ENCODE results near the gene AFF3. TPM values are rescaled to one million over a fixed set of nuclear protein-coding genes. Genes with fewer than 3 reads are reported as not detected.

The AFF3 gene
- total and polyA plus RNA-seq, 2 of the 8 experiments (the other 6 are each of a cell fraction or from before 2014, with no cell fraction given): 0.27 to 3.0 TPM

GRCh38 chr2:99561804-99562203, 580.6 kb downstream of the AFF3 start:
- 76% methylated on average over 3 of the region's 3 CpGs; no CpG with 5 or more reads in 1 of the 2 experiments for WGBS, 2 experiments (ENCODE audit: extremely low coverage in 1 of 2, insufficient coverage in 1 of 2, insufficient read length in 1 of 2, insufficient replicate concordance in 2 of 2, low coverage in 1 of 2, low lambda C conversion rate in 2 of 2, missing lambda C conversion rate in 1 of 2)
- Histone ChIP-seq H3K4me3 (ENCODE audit: extremely low read depth in 1 of 4, insufficient read depth in 2 of 4, low read depth in 3 of 4, low read length in 4 of 4) (no peak overlapping the region), H2BK12ac (ENCODE audit: low read depth, low read length) (no peak overlapping the region), H4K8ac (ENCODE audit: extremely low read depth, insufficient read depth, low read length) (no peak overlapping the region), H2BK20ac (ENCODE audit: low read length) (no peak overlapping the region), H2BK120ac (replicated peaks; ENCODE audit: low read depth, low read length) (no peak overlapping the region), H3K23ac (ENCODE audit: insufficient read length) (no peak overlapping the region), H4K91ac (replicated peaks; ENCODE audit: insufficient read length, low read length) (no peak overlapping the region), H3K79me1 (ENCODE audit: low read depth, low read length) (no peaks in the 10 kb centered on the region), H4K20me1 (replicated peaks in 1 of 2; ENCODE audit: control insufficient read depth in 1 of 2, insufficient read depth in 2 of 2, low read length in 2 of 2) (no peaks in the 10 kb centered on the region), H3K27ac (ENCODE audit: low read depth, low read length) (no peak overlapping the region), H2BK15ac (ENCODE audit: low read length) (no peak overlapping the region), H3K4me1 (replicated peaks in 1 of 4; ENCODE audit: control insufficient read depth in 3 of 4, insufficient read depth in 4 of 4, low read length in 3 of 4) (peaks cover 0 to 3% (median 0%) of the 10 kb centered on the region in 4 experiments; a peak in 1 of 7 replicates), H3K27me3 (replicated peaks in 1 of 4; ENCODE audit: control insufficient read depth in 3 of 4, extremely low read depth in 1 of 4, insufficient read depth in 3 of 4, low read length in 3 of 4) (no peaks in the 10 kb centered on the region), H3K9me3 (ENCODE audit: insufficient read depth in 2 of 2, low read depth in 1 of 2, low read length in 1 of 2) (no peaks in the 10 kb centered on the region), H4K5ac (ENCODE audit: insufficient read length, low read depth, low read length) (no peak overlapping the region), H2BK5ac (ENCODE audit: low read depth, low read length) (no peak overlapping the region), H2AFZ (ENCODE audit: low read length) (no peak overlapping the region), H3K4ac (replicated peaks; ENCODE audit: insufficient read length, low read depth, low read length) (no peak overlapping the region), H3K56ac (replicated peaks; ENCODE audit: insufficient read length, low read depth, low read length) (no peak overlapping the region), H3K23me2 (ENCODE audit: low read depth, low read length) (no peaks in the 10 kb centered on the region), H3K79me2 (ENCODE audit: control insufficient read depth in 1 of 2, insufficient read depth in 2 of 2, low read length in 2 of 2) (no peaks in the 10 kb centered on the region), H2AK5ac (ENCODE audit: low read depth, low read length) (no peak overlapping the region), H3K36me3 (ENCODE audit: control insufficient read depth in 2 of 4, insufficient read depth in 4 of 4, low read length in 3 of 4) (no peaks in the 10 kb centered on the region), H3K4me2 (ENCODE audit: insufficient read depth in 1 of 2, low read depth in 2 of 2, low read length in 2 of 2) (no peak overlapping the region), H3K18ac (ENCODE audit: extremely low read depth, low read length) (no peak overlapping the region), H3K9ac (replicated peaks in 1 of 4; ENCODE audit: extremely low read depth in 1 of 4, low read depth in 3 of 4, low read length in 3 of 4) (no peak overlapping the region), H3K14ac (ENCODE audit: insufficient read length) (no peak overlapping the region)
- ChIA-PET POLR2A (ENCODE audit: partially characterized antibody) (no interaction called here), CTCF (ENCODE audit: partially characterized antibody) (interaction anchor here (1.9 to 3.2 kb wide), 2 partner anchors 131 to 700 kb away, joined by 5 to 29 read pairs; no protein-coding TSS in a partner anchor)
- no peak for DNase-seq (ENCODE audit: low read depth in 1 of 2, low spot score in 2 of 2)
- no peak for FAIRE-seq
- no peak for TF ChIP-seq NANOG (IDR thresholded peaks at IDR 0.05; ENCODE audit: insufficient read depth, low read depth, low read length, poor library complexity, severe bottlenecking)
- no peak for TF ChIP-seq EGR1 (IDR thresholded peaks at IDR 0.05; ENCODE audit: borderline replicate concordance, low read depth, low read length)
- no peak for TF ChIP-seq EZH2 (IDR thresholded peaks at IDR 0.05; ENCODE audit: low read depth, low read length, severe bottlenecking)
- TF ChIP-seq CTBP2 (IDR thresholded peaks at IDR 0.05; ENCODE audit: borderline replicate concordance, insufficient read depth, insufficient read length, low read length): no peak
- no peak for TF ChIP-seq YY1 (IDR thresholded peaks at IDR 0.05; ENCODE audit: low read depth, low read length)
- TF ChIP-seq SUZ12 (IDR thresholded peaks at IDR 0.05; ENCODE audit: low read length): no peak
- TF ChIP-seq TEAD4 (IDR thresholded peaks at IDR 0.05; ENCODE audit: low read depth, low read length): no peak
- TF ChIP-seq CTCF (IDR thresholded peaks at IDR 0.05; ENCODE audit: control extremely low read depth in 1 of 3, insufficient read depth in 1 of 3, low read depth in 1 of 3, low read length in 3 of 3): no peak
- no peak for TF ChIP-seq MAFK (IDR thresholded peaks at IDR 0.05; ENCODE audit: low read depth, low read length)
- no peak for TF ChIP-seq CBX5 (IDR thresholded peaks at IDR 0.05; ENCODE audit: low read depth, low read length)
- TF ChIP-seq KDM4A (IDR thresholded peaks at IDR 0.05; ENCODE audit: low read depth, low read length, severe bottlenecking): no peak
